ENCODE results near the gene SAMD11. TPM values are rescaled to one million over a fixed set of nuclear protein-coding genes. Genes with fewer than 3 reads are reported as not detected.
"Not testable (repeated sequence)": the region's sequence is repeated elsewhere in the genome, so short reads cannot be mapped to it uniquely, and the experiment has no call there.

The SAMD11 gene
- total and polyA plus RNA-seq, 2 of the 8 experiments (the other 6 are each of a cell fraction or from before 2014, with no cell fraction given) = 0.18 to 0.30 TPM

DNA sequence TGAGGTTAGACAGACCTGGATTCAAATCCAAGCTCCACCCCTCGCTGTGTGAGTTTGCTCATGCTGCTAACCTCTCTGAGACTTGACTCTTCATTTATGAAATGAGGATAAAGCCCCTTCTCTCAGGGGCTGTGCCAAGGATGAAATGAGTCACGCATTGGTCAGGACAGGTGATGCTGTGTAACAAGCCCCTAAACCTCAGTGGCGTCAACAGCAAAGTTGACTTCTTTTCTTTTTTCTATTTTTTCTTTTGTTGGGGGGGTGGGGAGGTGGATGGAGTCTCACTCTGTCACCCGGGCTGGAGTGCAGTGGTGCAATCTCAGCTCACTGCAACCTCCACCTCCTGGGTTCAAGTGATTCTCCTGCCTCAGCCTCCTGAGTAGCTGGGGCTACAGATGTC lies 33.9 kb upstream of the SAMD11 start:
- FAIRE-seq; H2BK12ac ChIP-seq (ENCODE audit: low read depth, low read length); H3K14ac ChIP-seq (ENCODE audit: insufficient read length); H3K4me1 ChIP-seq (replicated peaks in 1 of 4; ENCODE audit: control insufficient read depth in 3 of 4, insufficient read depth in 4 of 4, low read length in 3 of 4); POLR2A ChIA-PET (ENCODE audit: partially characterized antibody); H4K20me1 ChIP-seq (replicated peaks in 1 of 2; ENCODE audit: control insufficient read depth in 1 of 2, insufficient read depth in 2 of 2, low read length in 2 of 2); H3K36me3 ChIP-seq (ENCODE audit: control insufficient read depth in 2 of 4, insufficient read depth in 4 of 4, low read length in 3 of 4); H2BK20ac ChIP-seq (ENCODE audit: low read length); DNase-seq (ENCODE audit: low read depth in 1 of 2, low spot score in 2 of 2); H3K27me3 ChIP-seq (replicated peaks in 1 of 4; ENCODE audit: control insufficient read depth in 3 of 4, extremely low read depth in 1 of 4, insufficient read depth in 3 of 4, low read length in 3 of 4); H3K27ac ChIP-seq (ENCODE audit: low read depth, low read length); H4K91ac ChIP-seq (replicated peaks; ENCODE audit: insufficient read length, low read length); H2BK120ac ChIP-seq (replicated peaks; ENCODE audit: low read depth, low read length); H2AFZ ChIP-seq (ENCODE audit: low read length); H3K79me1 ChIP-seq (ENCODE audit: low read depth, low read length); H3K9ac ChIP-seq (replicated peaks in 1 of 4; ENCODE audit: extremely low read depth in 1 of 4, low read depth in 3 of 4, low read length in 3 of 4); H3K18ac ChIP-seq (ENCODE audit: extremely low read depth, low read length); H2BK5ac ChIP-seq (ENCODE audit: low read depth, low read length); H3K56ac ChIP-seq (replicated peaks; ENCODE audit: insufficient read length, low read depth, low read length); H4K5ac ChIP-seq (ENCODE audit: insufficient read length, low read depth, low read length); H3K79me2 ChIP-seq (ENCODE audit: control insufficient read depth in 1 of 2, insufficient read depth in 2 of 2, low read length in 2 of 2); H2AK5ac ChIP-seq (ENCODE audit: low read depth, low read length); H3K23ac ChIP-seq (ENCODE audit: insufficient read length); H3K4me3 ChIP-seq (ENCODE audit: extremely low read depth in 1 of 4, insufficient read depth in 2 of 4, low read depth in 3 of 4, low read length in 4 of 4); H3K4me2 ChIP-seq (ENCODE audit: insufficient read depth in 1 of 2, low read depth in 2 of 2, low read length in 2 of 2); H3K9me3 ChIP-seq (ENCODE audit: insufficient read depth in 2 of 2, low read depth in 1 of 2, low read length in 1 of 2); H3K23me2 ChIP-seq (ENCODE audit: low read depth, low read length); H2BK15ac ChIP-seq (ENCODE audit: low read length); H4K8ac ChIP-seq (ENCODE audit: extremely low read depth, insufficient read depth, low read length); H3K4ac ChIP-seq (replicated peaks; ENCODE audit: insufficient read length, low read depth, low read length): not testable (repeated sequence)
- CTCF ChIA-PET (ENCODE audit: partially characterized antibody) = interaction anchor here (0.7 kb wide), 1 partner anchor 12 kb away, joined by 3 read pairs; no protein-coding TSS in a partner anchor
- WGBS, 2 experiments (ENCODE audit: extremely low coverage in 1 of 2, insufficient coverage in 1 of 2, insufficient read length in 1 of 2, insufficient replicate concordance in 2 of 2, low coverage in 1 of 2, low lambda C conversion rate in 2 of 2, missing lambda C conversion rate in 1 of 2) = 88% methylated on average over 4 of the region's 4 CpGs; no CpG with 5 or more reads in 1 of the 2 experiments

DNA sequence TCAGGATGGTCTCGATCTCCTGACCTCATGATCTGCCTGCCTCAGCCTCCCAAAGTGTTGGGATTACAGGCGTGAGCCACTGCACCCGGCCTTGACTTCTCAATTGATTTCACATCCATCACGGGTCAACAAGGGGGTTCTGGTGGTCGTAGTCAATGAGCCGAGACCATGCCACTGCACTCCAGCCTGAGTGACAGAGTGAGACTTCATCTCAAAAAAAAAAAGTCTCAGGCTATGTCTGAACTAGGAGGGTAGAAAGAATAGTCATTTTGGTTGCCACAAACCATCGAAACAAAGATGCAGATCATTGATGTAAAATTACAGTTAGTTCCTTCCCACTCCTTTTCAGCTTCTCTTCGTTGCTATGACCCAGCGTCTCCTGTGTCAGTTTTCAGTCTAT lies 33.5 kb upstream of the SAMD11 start:
- DNase-seq (ENCODE audit: low read depth in 1 of 2, low spot score in 2 of 2); H3K4me1 ChIP-seq (replicated peaks in 1 of 4; ENCODE audit: control insufficient read depth in 3 of 4, insufficient read depth in 4 of 4, low read length in 3 of 4); H3K36me3 ChIP-seq (ENCODE audit: control insufficient read depth in 2 of 4, insufficient read depth in 4 of 4, low read length in 3 of 4); H4K20me1 ChIP-seq (replicated peaks in 1 of 2; ENCODE audit: control insufficient read depth in 1 of 2, insufficient read depth in 2 of 2, low read length in 2 of 2); H3K14ac ChIP-seq (ENCODE audit: insufficient read length); H2AK5ac ChIP-seq (ENCODE audit: low read depth, low read length); H2BK15ac ChIP-seq (ENCODE audit: low read length); H3K79me2 ChIP-seq (ENCODE audit: control insufficient read depth in 1 of 2, insufficient read depth in 2 of 2, low read length in 2 of 2); FAIRE-seq; H3K23me2 ChIP-seq (ENCODE audit: low read depth, low read length); H3K56ac ChIP-seq (replicated peaks; ENCODE audit: insufficient read length, low read depth, low read length); H3K27me3 ChIP-seq (replicated peaks in 1 of 4; ENCODE audit: control insufficient read depth in 3 of 4, extremely low read depth in 1 of 4, insufficient read depth in 3 of 4, low read length in 3 of 4); H4K5ac ChIP-seq (ENCODE audit: insufficient read length, low read depth, low read length); H2BK120ac ChIP-seq (replicated peaks; ENCODE audit: low read depth, low read length); H4K8ac ChIP-seq (ENCODE audit: extremely low read depth, insufficient read depth, low read length); H2BK5ac ChIP-seq (ENCODE audit: low read depth, low read length); H3K4me3 ChIP-seq (ENCODE audit: extremely low read depth in 1 of 4, insufficient read depth in 2 of 4, low read depth in 3 of 4, low read length in 4 of 4); H3K79me1 ChIP-seq (ENCODE audit: low read depth, low read length); H3K18ac ChIP-seq (ENCODE audit: extremely low read depth, low read length); H2AFZ ChIP-seq (ENCODE audit: low read length); H3K23ac ChIP-seq (ENCODE audit: insufficient read length); H3K27ac ChIP-seq (ENCODE audit: low read depth, low read length); H2BK20ac ChIP-seq (ENCODE audit: low read length); H3K9me3 ChIP-seq (ENCODE audit: insufficient read depth in 2 of 2, low read depth in 1 of 2, low read length in 1 of 2); H2BK12ac ChIP-seq (ENCODE audit: low read depth, low read length); H3K9ac ChIP-seq (replicated peaks in 1 of 4; ENCODE audit: extremely low read depth in 1 of 4, low read depth in 3 of 4, low read length in 3 of 4); POLR2A ChIA-PET (ENCODE audit: partially characterized antibody); H4K91ac ChIP-seq (replicated peaks; ENCODE audit: insufficient read length, low read length); H3K4ac ChIP-seq (replicated peaks; ENCODE audit: insufficient read length, low read depth, low read length); H3K4me2 ChIP-seq (ENCODE audit: insufficient read depth in 1 of 2, low read depth in 2 of 2, low read length in 2 of 2): not testable (repeated sequence)
- WGBS, 2 experiments (ENCODE audit: extremely low coverage in 1 of 2, insufficient coverage in 1 of 2, insufficient read length in 1 of 2, insufficient replicate concordance in 2 of 2, low coverage in 1 of 2, low lambda C conversion rate in 2 of 2, missing lambda C conversion rate in 1 of 2) = 92% methylated on average over 9 of the region's 9 CpGs; no CpG with 5 or more reads in 1 of the 2 experiments
- CTCF ChIA-PET (ENCODE audit: partially characterized antibody) = interaction anchor here (0.7 to 1.0 kb wide), 2 partner anchors 12 to 29 kb away, joined by 3 read pairs; no protein-coding TSS in a partner anchor
